ENCODE data around the gene OVCA2. TPM values are rescaled to one million over a fixed set of nuclear protein-coding genes. Genes with fewer than 3 reads are reported as not detected.

The OVCA2 gene
- total RNA-seq, 1 experiment from 2014 or later, result 27.3 TPM

DNA sequence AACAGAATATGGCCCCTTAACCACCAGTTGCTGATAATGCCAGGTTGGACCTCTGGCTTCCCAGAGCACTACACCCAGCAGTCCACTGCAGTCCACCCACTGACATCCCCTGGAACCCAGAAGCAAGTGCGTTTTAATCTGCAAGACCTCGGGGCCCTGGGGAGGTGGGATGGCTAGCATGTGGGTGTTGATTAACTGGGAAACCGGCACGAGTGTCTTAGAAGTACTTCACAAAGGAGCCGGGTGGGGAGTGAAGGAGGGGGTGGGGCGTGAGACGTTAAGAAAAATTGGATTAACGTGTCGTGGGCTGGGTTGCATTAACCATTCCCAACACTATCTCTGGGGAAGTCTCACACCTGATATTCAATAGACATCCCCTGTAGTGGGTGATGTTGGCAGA, 7.0 kb downstream of the OVCA2 start:
- POLR2A ChIA-PET, result no interaction called here
- BruUV-seq (replicated peaks), result TSS peak; percentile 57
- Histone ChIP-seq H2AFZ (ENCODE audit: low read depth, low read length, poor library complexity, severe bottlenecking) (no peak overlapping the region), H3K9ac (ENCODE audit: low read length) (peak overlapping the region; percentile 87), H3K27ac (ENCODE audit: low read depth, low read length) (no peak overlapping the region), H3K27me3 (ENCODE audit: insufficient read depth, low read length) (no peaks in the 10 kb centered on the region), H4K20me1 (ENCODE audit: insufficient read depth) (no peaks in the 10 kb centered on the region), H3K79me2 (ENCODE audit: insufficient read depth, low read length) (peaks cover 4% of the 10 kb centered on the region; the same call in 1 of the 2 replicates), H3K4me1 (ENCODE audit: control insufficient read depth in 1 of 2, insufficient read depth in 2 of 2, low read length in 2 of 2) (peaks cover 12 to 39% of the 10 kb centered on the region in 2 experiments), H3K36me3 (ENCODE audit: control insufficient read depth in 1 of 2, insufficient read depth in 2 of 2, low read length in 2 of 2) (no peaks in the 10 kb centered on the region), H3K9me3 (ENCODE audit: control insufficient read depth in 1 of 2, insufficient read depth in 1 of 2, low read depth in 1 of 2, low read length in 2 of 2) (no peaks in the 10 kb centered on the region), H3K9me2 (ENCODE audit: insufficient read depth) (no peaks in the 10 kb centered on the region), H3K4me2 (ENCODE audit: low read length) (peak overlapping the region; percentile 97), H3K4me3 (replicated peaks in 1 of 2; ENCODE audit: low read depth in 1 of 2, low read length in 2 of 2) (peak overlapping the region; percentile 69 to 74)
- intact Hi-C loops (cut with micrococcal nuclease), result no loop called here
- no peak for DNase-seq (ENCODE audit: low read depth, low spot score)
- no peak for TF ChIP-seq CEBPB (IDR thresholded peaks at IDR 0.05; ENCODE audit: low read depth)
- TF ChIP-seq ZFX (IDR thresholded peaks at IDR 0.05), result no peak
- CTCF ChIA-PET, result no interaction called here
- no peak for ATAC-seq
- RAD21 ChIA-PET (ENCODE audit: low non-redundant PET in 1 of 2, low total read pairs in 2 of 2, uncharacterized antibody in 2 of 2, unreplicated experiment in 2 of 2), result no interaction called here

DNA sequence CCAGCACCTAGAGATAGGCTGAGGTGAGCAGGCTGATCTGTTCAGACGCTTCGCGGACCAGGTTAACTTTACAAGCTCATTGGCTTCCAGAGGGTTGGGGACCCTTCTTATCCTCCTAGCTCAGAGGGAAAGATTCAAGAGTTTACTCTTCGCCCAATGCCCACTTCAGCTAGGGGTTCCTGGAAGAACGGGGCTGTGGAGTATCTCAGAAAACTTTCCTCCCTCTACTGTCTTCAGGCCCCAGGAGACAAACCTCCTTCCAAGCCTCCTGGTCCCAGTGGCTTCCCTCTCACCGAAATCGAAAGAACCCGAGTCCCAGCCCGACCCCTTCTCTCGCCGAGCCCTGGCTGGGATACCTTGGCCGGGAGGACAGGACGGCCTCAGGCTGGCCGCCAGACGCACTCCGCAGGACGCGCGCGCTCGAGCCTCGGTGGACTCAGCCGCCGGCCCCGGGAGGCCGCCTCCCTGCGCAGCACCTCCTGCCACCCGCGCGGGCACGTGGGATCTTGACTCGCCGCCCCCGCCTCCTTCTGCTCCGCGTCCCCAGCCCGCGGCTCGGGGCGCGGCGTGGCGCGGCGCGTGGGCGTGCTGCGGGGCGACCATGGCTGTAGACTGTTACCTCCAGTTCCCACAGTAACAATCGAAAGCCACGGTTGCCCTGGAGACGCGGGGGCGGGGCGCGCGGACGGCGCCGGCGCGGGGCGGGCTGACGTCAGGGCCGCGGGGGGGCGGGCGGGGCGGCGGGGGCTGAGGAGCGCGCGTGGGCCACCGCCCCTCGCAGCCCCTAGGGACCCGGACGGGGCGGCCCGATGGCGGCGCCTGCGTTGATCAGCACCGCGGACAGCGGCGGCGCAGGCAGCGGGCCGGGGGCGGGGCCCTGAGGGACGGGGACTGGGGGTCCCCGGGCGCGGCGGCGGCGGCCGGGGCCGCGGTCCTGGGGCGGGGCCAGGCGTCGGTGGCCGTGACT, 7.8 kb downstream of the OVCA2 start:
- Histone ChIP-seq H3K4me3 (replicated peaks in 1 of 2; ENCODE audit: low read depth in 1 of 2, low read length in 2 of 2) (peak overlapping the region; percentile 69 to 74), H3K9ac (ENCODE audit: low read length) (peak overlapping the region; percentile 87), H2AFZ (ENCODE audit: low read depth, low read length, poor library complexity, severe bottlenecking) (no peak overlapping the region), H3K9me2 (ENCODE audit: insufficient read depth) (no peaks in the 10 kb centered on the region), H3K79me2 (ENCODE audit: insufficient read depth, low read length) (no peaks in the 10 kb centered on the region; the same call in 1 of the 2 replicates), H3K36me3 (ENCODE audit: control insufficient read depth in 1 of 2, insufficient read depth in 2 of 2, low read length in 2 of 2) (no peaks in the 10 kb centered on the region), H3K27ac (ENCODE audit: low read depth, low read length) (peak overlapping the region; percentile 46; the same call in 1 of the 2 replicates), H3K9me3 (ENCODE audit: control insufficient read depth in 1 of 2, insufficient read depth in 1 of 2, low read depth in 1 of 2, low read length in 2 of 2) (no peaks in the 10 kb centered on the region), H3K27me3 (ENCODE audit: insufficient read depth, low read length) (no peaks in the 10 kb centered on the region), H4K20me1 (ENCODE audit: insufficient read depth) (no peaks in the 10 kb centered on the region), H3K4me2 (ENCODE audit: low read length) (peak overlapping the region; percentile 97), H3K4me1 (ENCODE audit: control insufficient read depth in 1 of 2, insufficient read depth in 2 of 2, low read length in 2 of 2) (peaks cover 10 to 31% of the 10 kb centered on the region in 2 experiments)
- DNase-seq (ENCODE audit: low read depth, low spot score) (no peak), ATAC-seq (peak; percentile 71)
- ChIA-PET RAD21 (ENCODE audit: low non-redundant PET in 1 of 2, low total read pairs in 2 of 2, uncharacterized antibody in 2 of 2, unreplicated experiment in 2 of 2) (interaction anchor here in 1 of 2 experiments (0.5 kb wide), 1 partner anchor 700 kb away, joined by 5 read pairs; no protein-coding TSS in a partner anchor), CTCF (interaction anchor here (0.7 to 1.0 kb wide), 3 partner anchors 9 to 400 kb away, joined by 4 to 5 read pairs (median 5); partner anchors contain the start of gene RILP), POLR2A (no interaction called here)
- intact Hi-C loops (cut with micrococcal nuclease), result no loop called here
- BruUV-seq (replicated peaks), result no TSS peak
- TF ChIP-seq ZFX (IDR thresholded peaks at IDR 0.05), result peak; percentile 53
- 0 out of 2 replicates have a peak, but pooled peaks have one; percentile 32 for TF ChIP-seq POLR2AphosphoS5 (IDR thresholded peaks at IDR 0.05; ENCODE audit: low read depth, low read length)
- TF ChIP-seq EZH2phosphoT487 (IDR thresholded peaks at IDR 0.05; ENCODE audit: borderline replicate concordance), result no peak
- TF ChIP-seq, protein P1, sequence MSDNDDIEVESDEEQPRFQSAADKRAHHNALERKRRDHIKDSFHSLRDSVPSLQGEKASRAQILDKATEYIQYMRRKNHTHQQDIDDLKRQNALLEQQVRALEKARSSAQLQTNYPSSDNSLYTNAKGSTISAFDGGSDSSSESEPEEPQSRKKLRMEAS (IDR thresholded peaks at IDR 0.05), result peak; percentile 57
- peak; percentile 93 for TF ChIP-seq EGR1 (IDR thresholded peaks at IDR 0.05; ENCODE audit: low read depth)
- TF ChIP-seq SIN3A (IDR thresholded peaks at IDR 0.05; ENCODE audit: low read depth), result peak; percentile 73; the same call in 1 of the 2 replicates

Measured in HCT116 (cell line).